ENCODE measurements around the gene GPR84.

- TF ChIP-seq POLR2A (IDR thresholded peaks at IDR 0.05; ENCODE audit: low read length) (no peak), GATA1 (IDR thresholded peaks at IDR 0.05; ENCODE audit: low read depth, low read length) (no peak)
Observed at GRCh38 chr12:54384591-54385041, 20.3 kb upstream of the GPR84 start, which contains the start of gene ZNF385A.

Measured in erythroblast (primary cell).